WTC11 (cell line): ENCODE measurements around the gene EP300.
"Not testable (repeated sequence)": the region's sequence is repeated elsewhere in the genome, so short reads cannot be mapped to it uniquely, and the experiment has no call there.

Experiments used
- FOXJ3 ChIP-seq: sonication (generic); formaldehyde crosslinking; IDR thresholded peaks from 2 replicates; pipeline ENCODE4 v1.9.0; 2021; ENCODE audit warnings: missing genetic modification reagents, mild to moderate bottlenecking, borderline replicate concordance
- GABPB1 ChIP-seq: sonication (generic); formaldehyde crosslinking; IDR thresholded peaks from 2 replicates; pipeline ENCODE4 v1.8.1; 2023; ENCODE audit warnings: mild to moderate bottlenecking, missing genetic modification reagents
- TF ChIP-seq, protein P1 (sequence below): fragments of 250-450 bp; sonication (Bioruptor Pico); IDR thresholded peaks from 2 replicates; pipeline ENCODE4 v2.1.2; 2022; ENCODE audit warnings: mild to moderate bottlenecking, moderate library complexity
- TF ChIP-seq, protein P2 (sequence below): fragments of 200-600 bp; IDR thresholded peaks from 2 replicates; pipeline ENCODE4 v1.8.0; 2022; ENCODE audit warnings: antibody characterized with exemption
- TF ChIP-seq, protein P3 (sequence below): sonication (generic); formaldehyde crosslinking; IDR thresholded peaks from 2 replicates; pipeline ENCODE4 v1.8.1; 2022; ENCODE audit warnings: low read depth, missing genetic modification reagents, borderline replicate concordance

DNA sequence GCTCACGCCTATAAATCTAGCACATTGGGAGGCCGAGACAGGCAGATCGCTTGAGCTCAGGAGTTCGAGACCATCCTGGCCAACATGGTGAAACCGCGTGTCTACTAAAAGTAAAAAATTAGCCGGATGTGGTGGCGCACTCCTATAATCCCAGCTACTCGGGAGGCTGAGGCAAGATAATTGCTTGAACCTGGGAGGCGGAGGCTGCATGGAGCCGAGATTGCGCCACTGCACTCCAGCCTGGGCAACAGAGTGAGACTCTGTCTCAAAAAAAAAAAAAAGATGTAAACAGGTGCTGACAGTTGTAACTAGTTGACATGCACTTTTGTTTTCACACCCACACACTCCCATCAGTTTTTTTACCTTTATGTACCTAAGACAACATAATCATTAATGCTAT is 44.0 kb upstream of the EP300 start:
- not testable (repeated sequence) for TF ChIP-seq FOXJ3 (CRISPR knock-in tag); GABPB1
- TF ChIP-seq, protein P1, sequence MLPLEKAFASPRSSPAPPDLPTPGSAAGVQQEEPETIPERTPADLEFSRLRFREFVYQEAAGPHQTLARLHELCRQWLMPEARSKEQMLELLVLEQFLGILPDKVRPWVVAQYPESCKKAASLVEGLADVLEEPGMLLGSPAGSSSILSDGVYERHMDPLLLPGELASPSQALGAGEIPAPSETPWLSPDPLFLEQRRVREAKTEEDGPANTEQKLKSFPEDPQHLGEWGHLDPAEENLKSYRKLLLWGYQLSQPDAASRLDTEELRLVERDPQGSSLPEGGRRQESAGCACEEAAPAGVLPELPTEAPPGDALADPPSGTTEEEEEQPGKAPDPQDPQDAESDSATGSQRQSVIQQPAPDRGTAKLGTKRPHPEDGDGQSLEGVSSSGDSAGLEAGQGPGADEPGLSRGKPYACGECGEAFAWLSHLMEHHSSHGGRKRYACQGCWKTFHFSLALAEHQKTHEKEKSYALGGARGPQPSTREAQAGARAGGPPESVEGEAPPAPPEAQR (CRISPR knock-in tag): not testable (repeated sequence)
- TF ChIP-seq, protein P2, sequence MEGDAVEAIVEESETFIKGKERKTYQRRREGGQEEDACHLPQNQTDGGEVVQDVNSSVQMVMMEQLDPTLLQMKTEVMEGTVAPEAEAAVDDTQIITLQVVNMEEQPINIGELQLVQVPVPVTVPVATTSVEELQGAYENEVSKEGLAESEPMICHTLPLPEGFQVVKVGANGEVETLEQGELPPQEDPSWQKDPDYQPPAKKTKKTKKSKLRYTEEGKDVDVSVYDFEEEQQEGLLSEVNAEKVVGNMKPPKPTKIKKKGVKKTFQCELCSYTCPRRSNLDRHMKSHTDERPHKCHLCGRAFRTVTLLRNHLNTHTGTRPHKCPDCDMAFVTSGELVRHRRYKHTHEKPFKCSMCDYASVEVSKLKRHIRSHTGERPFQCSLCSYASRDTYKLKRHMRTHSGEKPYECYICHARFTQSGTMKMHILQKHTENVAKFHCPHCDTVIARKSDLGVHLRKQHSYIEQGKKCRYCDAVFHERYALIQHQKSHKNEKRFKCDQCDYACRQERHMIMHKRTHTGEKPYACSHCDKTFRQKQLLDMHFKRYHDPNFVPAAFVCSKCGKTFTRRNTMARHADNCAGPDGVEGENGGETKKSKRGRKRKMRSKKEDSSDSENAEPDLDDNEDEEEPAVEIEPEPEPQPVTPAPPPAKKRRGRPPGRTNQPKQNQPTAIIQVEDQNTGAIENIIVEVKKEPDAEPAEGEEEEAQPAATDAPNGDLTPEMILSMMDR: not testable (repeated sequence)
- TF ChIP-seq, protein P3, sequence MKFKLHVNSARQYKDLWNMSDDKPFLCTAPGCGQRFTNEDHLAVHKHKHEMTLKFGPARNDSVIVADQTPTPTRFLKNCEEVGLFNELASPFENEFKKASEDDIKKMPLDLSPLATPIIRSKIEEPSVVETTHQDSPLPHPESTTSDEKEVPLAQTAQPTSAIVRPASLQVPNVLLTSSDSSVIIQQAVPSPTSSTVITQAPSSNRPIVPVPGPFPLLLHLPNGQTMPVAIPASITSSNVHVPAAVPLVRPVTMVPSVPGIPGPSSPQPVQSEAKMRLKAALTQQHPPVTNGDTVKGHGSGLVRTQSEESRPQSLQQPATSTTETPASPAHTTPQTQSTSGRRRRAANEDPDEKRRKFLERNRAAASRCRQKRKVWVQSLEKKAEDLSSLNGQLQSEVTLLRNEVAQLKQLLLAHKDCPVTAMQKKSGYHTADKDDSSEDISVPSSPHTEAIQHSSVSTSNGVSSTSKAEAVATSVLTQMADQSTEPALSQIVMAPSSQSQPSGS (CRISPR knock-in tag): not testable (repeated sequence)
